Mesothelial cell of epicardium (in vitro differentiated cells): ENCODE measurements around the gene LEPROT. TPM values are rescaled to one million over a fixed set of nuclear protein-coding genes. Genes with fewer than 3 reads are reported as not detected.

ENCODE experiments used
- DNase-seq, 2 experiments: peaks; one replicate each; pipeline ENCODE4 v3.0.0; 2021; ENCODE audit warnings: low spot score in 2 of 2; ENCODE audit not compliant: unreplicated experiment in 2 of 2
- H3K27ac Mint-ChIP-seq: 2 replicates; pipeline ENCODE4 v1.8.0; 2021; ENCODE audit warnings: mixed read lengths
- H3K27me3 Mint-ChIP-seq: 2 replicates; pipeline ENCODE4 v1.8.0; 2021; ENCODE audit warnings: low read depth, mixed read lengths
- H3K36me3 Mint-ChIP-seq: 2 replicates; pipeline ENCODE4 v1.8.0; 2021; ENCODE audit warnings: mixed read lengths
- H3K4me1 Mint-ChIP-seq: 2 replicates; pipeline ENCODE4 v1.8.0; 2021; ENCODE audit warnings: mixed read lengths
- H3K4me3 Mint-ChIP-seq: 2 replicates; pipeline ENCODE4 v1.8.0; 2021; ENCODE audit warnings: mild to moderate bottlenecking, moderate library complexity, mixed read lengths
- H3K9me3 Mint-ChIP-seq: 2 replicates; pipeline ENCODE4 v1.8.0; 2021; ENCODE audit warnings: mixed read lengths
- total RNA-seq: library from RNA; stranded (reverse); gene quantifications from 3 replicates; pipeline ENCODE4 v1.2.1, GENCODE V29; 2021
- TF ChIP-seq, protein P1 (sequence below): fragments of 200-600 bp; sonication (generic); IDR thresholded peaks from one replicate; pipeline ENCODE4 v1.5.0; 2021; ENCODE audit warnings: antibody characterized with exemption; ENCODE audit not compliant: unreplicated experiment

LEPROT gene
- total RNA-seq, 1 donor from 2014 or later = 65.7 TPM

DNA sequence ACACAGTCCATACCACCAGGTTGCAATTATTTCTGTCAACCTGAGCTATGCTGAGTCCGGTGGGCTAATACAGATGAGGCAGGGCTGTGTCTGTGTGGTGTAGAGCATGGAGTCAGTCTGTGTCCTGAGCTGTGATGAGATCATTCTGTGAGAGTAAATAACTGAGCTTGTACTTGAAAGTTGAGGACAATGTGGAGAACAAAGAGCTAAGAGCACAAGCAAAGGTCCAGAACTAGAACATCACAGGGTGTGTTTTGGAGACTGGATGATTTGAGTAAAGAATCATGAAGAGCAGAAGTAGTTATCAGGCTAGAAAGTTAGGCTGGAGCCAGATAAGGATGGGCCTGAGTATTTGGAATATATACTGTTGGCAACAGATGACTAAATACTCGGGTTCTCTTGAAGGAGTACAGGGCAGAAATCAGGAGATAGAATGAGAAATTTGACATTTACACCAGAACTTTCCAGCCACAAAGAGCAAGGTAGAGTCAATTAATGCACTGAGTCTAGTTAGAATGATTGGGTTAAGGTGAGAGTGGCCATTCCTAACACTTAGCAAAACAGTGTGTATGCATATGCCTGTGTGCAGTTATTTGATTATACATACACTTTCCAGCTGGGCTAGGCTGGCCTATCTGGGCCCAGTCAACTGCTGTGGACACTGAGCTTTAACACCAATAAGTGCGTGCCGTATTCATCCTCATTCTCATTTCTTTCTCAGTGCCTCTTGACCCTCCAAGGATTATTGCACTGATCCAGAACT lies 48.8 kb downstream of the LEPROT start:
- peaks cover 5% of the 10 kb centered on the region for H3K4me1 Mint-ChIP-seq
- H3K9me3 Mint-ChIP-seq = peaks cover 21% of the 10 kb centered on the region
- DNase-seq = no peak
- peaks cover 2% of the 10 kb centered on the region for H3K36me3 Mint-ChIP-seq
- no peaks in the 10 kb centered on the region for H3K27me3 Mint-ChIP-seq
- H3K27ac Mint-ChIP-seq = no peak overlapping the region
- TF ChIP-seq, protein P1, sequence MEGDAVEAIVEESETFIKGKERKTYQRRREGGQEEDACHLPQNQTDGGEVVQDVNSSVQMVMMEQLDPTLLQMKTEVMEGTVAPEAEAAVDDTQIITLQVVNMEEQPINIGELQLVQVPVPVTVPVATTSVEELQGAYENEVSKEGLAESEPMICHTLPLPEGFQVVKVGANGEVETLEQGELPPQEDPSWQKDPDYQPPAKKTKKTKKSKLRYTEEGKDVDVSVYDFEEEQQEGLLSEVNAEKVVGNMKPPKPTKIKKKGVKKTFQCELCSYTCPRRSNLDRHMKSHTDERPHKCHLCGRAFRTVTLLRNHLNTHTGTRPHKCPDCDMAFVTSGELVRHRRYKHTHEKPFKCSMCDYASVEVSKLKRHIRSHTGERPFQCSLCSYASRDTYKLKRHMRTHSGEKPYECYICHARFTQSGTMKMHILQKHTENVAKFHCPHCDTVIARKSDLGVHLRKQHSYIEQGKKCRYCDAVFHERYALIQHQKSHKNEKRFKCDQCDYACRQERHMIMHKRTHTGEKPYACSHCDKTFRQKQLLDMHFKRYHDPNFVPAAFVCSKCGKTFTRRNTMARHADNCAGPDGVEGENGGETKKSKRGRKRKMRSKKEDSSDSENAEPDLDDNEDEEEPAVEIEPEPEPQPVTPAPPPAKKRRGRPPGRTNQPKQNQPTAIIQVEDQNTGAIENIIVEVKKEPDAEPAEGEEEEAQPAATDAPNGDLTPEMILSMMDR = no peak
- no peak overlapping the region for H3K4me3 Mint-ChIP-seq

DNA sequence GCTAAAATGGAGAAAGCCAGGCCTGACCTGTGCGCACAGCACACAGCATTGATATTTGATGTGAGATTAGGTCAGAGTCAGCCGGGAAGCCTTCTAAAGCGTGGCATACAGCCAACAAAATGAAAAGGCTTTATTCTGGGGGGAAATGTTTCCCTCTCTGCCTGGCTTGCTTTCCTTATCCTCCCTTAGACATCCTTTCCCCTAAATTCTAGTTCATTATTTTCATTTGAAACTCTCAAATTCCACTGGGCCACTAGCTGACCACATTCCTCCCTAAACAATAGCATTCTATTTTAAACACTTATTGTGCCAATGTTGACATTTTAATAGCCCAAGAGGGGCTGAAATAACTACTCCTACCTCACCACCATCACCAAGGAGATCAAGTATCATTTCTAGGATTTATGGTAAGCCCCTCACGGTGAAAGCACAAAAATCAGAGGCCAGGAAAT lies 49.4 kb downstream of the LEPROT start:
- TF ChIP-seq, protein P1 = no peak
- Mint-ChIP-seq H3K27me3 (no peaks in the 10 kb centered on the region), H3K4me1 (peaks cover 5% of the 10 kb centered on the region), H3K27ac (no peak overlapping the region), H3K36me3 (peaks cover 2% of the 10 kb centered on the region), H3K4me3 (no peak overlapping the region), H3K9me3 (peaks cover 18% of the 10 kb centered on the region)
- no peak for DNase-seq

DNA sequence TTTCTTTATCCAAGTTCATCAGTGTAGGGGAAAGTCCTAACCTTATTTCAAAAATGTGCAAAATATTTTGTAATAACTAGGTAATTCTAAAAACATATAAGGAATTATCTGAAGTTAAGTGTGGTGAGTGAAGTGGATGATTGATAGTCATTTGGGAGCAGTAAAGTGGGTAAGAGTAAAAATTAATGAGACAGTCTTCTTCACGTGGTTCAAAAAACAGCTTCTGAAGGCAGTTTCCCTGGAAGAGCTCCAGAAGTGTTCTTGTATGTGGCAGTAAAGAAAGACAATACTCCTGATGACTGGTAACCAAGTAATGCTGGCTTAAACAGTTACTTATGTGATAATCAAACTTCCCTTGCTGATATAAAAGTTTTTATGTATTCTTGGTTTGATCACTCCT lies 50.3 kb downstream of the LEPROT start:
- DNase-seq = no peak
- Mint-ChIP-seq H3K4me1 (peaks cover 5% of the 10 kb centered on the region), H3K4me3 (no peak overlapping the region), H3K27me3 (no peaks in the 10 kb centered on the region), H3K27ac (no peak overlapping the region), H3K36me3 (no peaks in the 10 kb centered on the region), H3K9me3 (peaks cover 9% of the 10 kb centered on the region)
- TF ChIP-seq, protein P1 = no peak

DNA sequence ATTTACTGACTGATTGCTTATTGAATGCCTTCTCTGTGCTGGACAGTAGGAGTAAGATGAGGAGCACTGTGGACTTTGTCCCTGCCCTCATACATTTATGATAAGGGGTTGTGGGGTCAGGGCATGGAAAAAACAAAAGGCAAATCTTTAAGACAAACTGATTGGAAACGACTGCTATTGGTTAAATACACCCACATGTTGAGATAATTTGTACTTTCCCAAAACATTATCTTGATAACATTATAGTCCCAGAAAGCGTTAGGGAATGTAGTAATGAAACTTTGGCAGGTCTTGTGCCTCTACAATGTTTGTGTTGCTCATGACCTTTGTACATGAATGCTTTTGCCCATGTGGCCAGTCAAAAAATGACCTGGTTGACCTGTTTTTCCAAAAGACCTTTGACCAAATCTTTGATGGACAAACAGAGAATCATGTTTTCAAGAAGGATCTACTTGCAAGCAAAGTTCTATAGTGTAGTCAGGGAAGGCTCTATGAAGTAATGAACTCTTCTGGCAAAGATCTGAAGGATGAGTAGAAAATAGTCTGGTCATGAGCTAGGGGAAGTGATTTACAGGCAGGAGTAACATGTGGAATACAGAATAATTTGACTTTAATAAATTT lies 50.9 kb downstream of the LEPROT start:
- H3K9me3 Mint-ChIP-seq = peaks cover 6% of the 10 kb centered on the region
- H3K27ac Mint-ChIP-seq = no peak overlapping the region
- DNase-seq = no peak
- no peak overlapping the region for H3K4me3 Mint-ChIP-seq
- no peaks in the 10 kb centered on the region for H3K27me3 Mint-ChIP-seq
- TF ChIP-seq, protein P1 = no peak
- peaks cover 5% of the 10 kb centered on the region for H3K4me1 Mint-ChIP-seq
- no peaks in the 10 kb centered on the region for H3K36me3 Mint-ChIP-seq

DNA sequence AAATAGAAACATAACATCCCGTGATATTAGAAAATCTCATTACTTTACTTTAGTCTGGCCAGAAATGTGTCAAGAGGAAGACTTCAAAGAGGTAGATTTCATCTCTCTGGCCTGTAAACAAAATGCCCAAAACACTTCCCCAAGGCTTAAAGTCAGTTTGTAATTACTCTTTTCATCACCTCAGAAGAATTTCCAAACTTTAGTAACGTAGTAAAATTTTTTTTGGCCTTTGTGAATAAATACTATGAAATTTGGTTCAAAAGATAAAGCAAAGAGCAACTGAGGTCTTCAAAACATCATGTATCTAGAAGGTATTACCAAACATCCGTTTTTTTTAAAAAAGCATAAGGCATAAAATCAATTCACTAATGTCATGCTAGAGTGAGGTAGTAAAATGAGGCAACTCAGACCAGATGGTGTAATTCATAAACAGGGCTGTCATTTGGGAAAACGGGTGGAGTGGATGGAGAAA lies 51.4 kb downstream of the LEPROT start:
- H3K27ac Mint-ChIP-seq = no peak overlapping the region
- no peaks in the 10 kb centered on the region for H3K27me3 Mint-ChIP-seq
- TF ChIP-seq, protein P1 = no peak
- H3K4me1 Mint-ChIP-seq = peaks cover 5% of the 10 kb centered on the region
- no peak for DNase-seq
- no peaks in the 10 kb centered on the region for H3K36me3 Mint-ChIP-seq
- peaks cover under 1% of the 10 kb centered on the region for H3K9me3 Mint-ChIP-seq
- H3K4me3 Mint-ChIP-seq = no peak overlapping the region
